Chondrocyte (in vitro differentiated cells): Measurements from ENCODE around the gene PPP1R16B. TPM values are rescaled to one million over a fixed set of nuclear protein-coding genes. Genes with fewer than 3 reads are reported as not detected.

Experiments
- DNase-seq: peaks from one replicate; pipeline ENCODE4 v3.0.0; 2021; ENCODE audit warnings: mixed read lengths, low spot score
- H3K27ac Mint-ChIP-seq: one replicate; pipeline ENCODE4 v1.8.0; 2021; ENCODE audit warnings: mild to moderate bottlenecking, moderate library complexity, mixed read lengths; ENCODE audit not compliant: unreplicated experiment
- H3K27me3 Mint-ChIP-seq: 2 replicates; pipeline ENCODE4 v1.8.0; 2021; ENCODE audit warnings: low read depth, mixed read lengths
- H3K36me3 Mint-ChIP-seq: 2 replicates; pipeline ENCODE4 v1.8.0; 2021; ENCODE audit warnings: low read depth, mixed read lengths
- H3K4me1 Mint-ChIP-seq: 2 replicates; pipeline ENCODE4 v1.8.0; 2021; ENCODE audit warnings: low read depth, mild to moderate bottlenecking, mixed read lengths
- H3K4me3 Mint-ChIP-seq: one replicate; pipeline ENCODE4 v1.8.0; 2021; ENCODE audit warnings: mild to moderate bottlenecking, moderate library complexity, mixed read lengths; ENCODE audit not compliant: unreplicated experiment
- H3K9me3 Mint-ChIP-seq: 2 replicates; pipeline ENCODE4 v1.8.0; 2021; ENCODE audit warnings: low read depth, mixed read lengths
- total RNA-seq: library from RNA; stranded (reverse); gene quantifications from 3 replicates; pipeline ENCODE4 v1.2.1, GENCODE V29; 2021
- TF ChIP-seq, protein P1 (sequence below): fragments of 200-600 bp; sonication (generic); IDR thresholded peaks from 2 replicates; pipeline ENCODE4 v1.5.0; 2021; ENCODE audit warnings: antibody characterized with exemption, mild to moderate bottlenecking, moderate library complexity

PPP1R16B gene
- total RNA-seq, 1 donor from 2014 or later: not detected

DNA sequence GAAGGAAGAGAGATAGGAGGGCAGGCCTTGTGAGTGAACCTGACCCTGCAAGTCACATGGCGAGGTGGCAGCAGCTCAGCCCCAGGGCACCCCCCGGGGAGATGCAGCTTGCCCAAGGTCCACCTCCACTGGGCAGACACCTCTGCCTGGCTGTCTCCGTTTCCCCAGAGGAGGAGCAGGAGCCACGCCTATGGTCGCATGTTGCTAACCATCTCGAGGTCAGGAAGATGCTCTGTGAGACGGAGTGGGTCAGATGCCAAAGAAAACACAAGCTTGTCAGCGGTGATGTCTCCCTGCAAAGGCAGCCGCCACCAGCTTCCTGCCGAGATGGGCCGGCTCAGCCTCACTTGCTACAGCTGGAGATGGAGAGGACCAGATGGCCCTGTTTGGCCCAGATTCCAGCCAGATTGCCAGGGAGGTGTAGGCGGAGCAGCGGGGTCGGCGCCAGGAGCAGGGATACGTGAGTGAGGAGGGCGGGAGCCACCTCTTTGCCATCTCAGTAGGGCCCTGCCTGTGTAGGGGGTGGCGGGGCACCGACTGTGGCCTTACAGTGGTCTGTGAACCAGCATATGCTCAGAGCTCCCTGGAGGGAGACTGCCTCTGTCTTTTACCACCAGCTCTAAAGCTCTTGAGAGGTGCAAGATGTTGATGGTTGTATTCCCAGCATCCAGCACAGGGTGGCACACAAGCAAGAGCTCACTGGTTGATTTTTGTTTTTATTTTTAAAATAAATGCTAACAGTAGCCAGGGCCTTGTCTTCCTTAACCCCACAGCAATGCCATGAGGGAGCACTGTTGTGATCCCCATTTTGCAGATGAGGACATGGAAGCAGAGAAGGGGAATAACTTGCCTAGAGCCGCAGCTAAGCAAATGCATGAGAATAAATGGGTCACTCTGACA lies 77.8 kb downstream of the PPP1R16B start:
- no peaks in the 10 kb centered on the region for H3K36me3 Mint-ChIP-seq
- no peaks in the 10 kb centered on the region for H3K9me3 Mint-ChIP-seq

DNA sequence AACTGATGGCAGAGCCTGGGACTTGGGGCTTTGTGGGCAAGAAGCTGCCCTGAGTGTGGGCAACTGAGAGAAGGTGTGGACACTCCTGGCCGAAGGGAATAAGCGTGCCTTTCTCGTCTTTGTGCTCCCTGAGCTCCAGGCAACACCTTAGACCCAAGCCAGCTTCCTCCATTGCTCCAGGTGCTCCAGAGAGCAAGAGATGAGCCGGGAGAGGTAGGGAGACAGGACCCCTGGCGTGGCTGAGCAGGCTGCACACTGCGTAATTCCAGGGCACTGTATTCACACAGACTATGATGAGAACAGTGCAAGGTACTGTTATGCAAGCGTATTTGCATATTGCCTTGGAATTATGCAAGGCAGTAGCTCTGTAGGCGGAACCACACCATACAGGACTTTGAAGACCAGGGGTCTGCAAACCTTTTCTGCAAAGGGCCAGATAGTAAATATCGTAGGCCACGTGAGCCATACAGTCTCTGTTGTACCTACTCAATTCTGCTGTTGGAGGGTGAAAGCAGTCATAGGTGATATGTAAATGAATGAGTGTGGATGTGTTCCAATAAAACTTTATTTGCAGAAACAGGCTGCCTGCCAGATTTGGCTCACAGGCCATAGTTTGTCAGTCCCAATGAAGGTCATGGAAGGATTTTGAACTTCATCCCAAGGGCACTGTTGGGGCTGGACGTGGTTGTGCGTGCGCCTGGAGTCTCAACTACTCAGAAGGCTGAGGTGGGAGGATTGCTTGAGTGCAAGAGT lies 78.7 kb downstream of the PPP1R16B start:
- H3K27me3 Mint-ChIP-seq: peaks cover 43% of the 10 kb centered on the region
- no peak overlapping the region for H3K27ac Mint-ChIP-seq
- no peaks in the 10 kb centered on the region for H3K9me3 Mint-ChIP-seq
- TF ChIP-seq, protein P1, sequence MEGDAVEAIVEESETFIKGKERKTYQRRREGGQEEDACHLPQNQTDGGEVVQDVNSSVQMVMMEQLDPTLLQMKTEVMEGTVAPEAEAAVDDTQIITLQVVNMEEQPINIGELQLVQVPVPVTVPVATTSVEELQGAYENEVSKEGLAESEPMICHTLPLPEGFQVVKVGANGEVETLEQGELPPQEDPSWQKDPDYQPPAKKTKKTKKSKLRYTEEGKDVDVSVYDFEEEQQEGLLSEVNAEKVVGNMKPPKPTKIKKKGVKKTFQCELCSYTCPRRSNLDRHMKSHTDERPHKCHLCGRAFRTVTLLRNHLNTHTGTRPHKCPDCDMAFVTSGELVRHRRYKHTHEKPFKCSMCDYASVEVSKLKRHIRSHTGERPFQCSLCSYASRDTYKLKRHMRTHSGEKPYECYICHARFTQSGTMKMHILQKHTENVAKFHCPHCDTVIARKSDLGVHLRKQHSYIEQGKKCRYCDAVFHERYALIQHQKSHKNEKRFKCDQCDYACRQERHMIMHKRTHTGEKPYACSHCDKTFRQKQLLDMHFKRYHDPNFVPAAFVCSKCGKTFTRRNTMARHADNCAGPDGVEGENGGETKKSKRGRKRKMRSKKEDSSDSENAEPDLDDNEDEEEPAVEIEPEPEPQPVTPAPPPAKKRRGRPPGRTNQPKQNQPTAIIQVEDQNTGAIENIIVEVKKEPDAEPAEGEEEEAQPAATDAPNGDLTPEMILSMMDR: no peak
- H3K4me3 Mint-ChIP-seq: no peak overlapping the region
- H3K36me3 Mint-ChIP-seq: no peaks in the 10 kb centered on the region
- DNase-seq: no peak
- peaks cover 3% of the 10 kb centered on the region for H3K4me1 Mint-ChIP-seq

More for the DNA sequence above, 77.8 kb downstream of the PPP1R16B start:
- Mint-ChIP-seq H3K27me3 (peaks cover 45% of the 10 kb centered on the region), H3K27ac (no peak overlapping the region), H3K4me3 (no peak overlapping the region), H3K4me1 (peaks cover 3% of the 10 kb centered on the region)
- TF ChIP-seq, protein P1: no peak
- no peak for DNase-seq

DNA sequence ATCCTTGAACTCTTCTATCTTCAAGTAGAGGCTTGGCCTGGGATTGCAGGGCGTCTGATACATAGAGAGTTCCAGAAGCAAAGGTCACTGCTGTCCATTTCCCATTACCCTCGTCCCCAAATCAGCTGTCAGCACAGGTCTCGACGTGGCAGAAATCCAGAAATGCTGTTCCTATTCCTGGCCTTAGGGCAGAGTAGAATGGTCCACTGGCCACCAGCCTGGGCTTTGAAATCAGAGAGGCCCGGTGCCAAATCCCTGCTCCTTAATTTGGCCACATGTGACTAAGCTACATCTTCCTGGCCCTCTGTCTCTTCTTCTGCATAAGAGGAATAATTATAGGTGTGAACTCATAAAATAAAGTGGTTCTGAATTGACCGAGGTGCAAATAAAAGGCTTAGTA lies 79.9 kb downstream of the PPP1R16B start:
- no peak overlapping the region for H3K27ac Mint-ChIP-seq
- H3K4me3 Mint-ChIP-seq: no peak overlapping the region
- no peaks in the 10 kb centered on the region for H3K36me3 Mint-ChIP-seq
- no peaks in the 10 kb centered on the region for H3K9me3 Mint-ChIP-seq
- no peak for DNase-seq
- H3K27me3 Mint-ChIP-seq: peaks cover 41% of the 10 kb centered on the region
- peaks cover 3% of the 10 kb centered on the region for H3K4me1 Mint-ChIP-seq
- TF ChIP-seq, protein P1: no peak

DNA sequence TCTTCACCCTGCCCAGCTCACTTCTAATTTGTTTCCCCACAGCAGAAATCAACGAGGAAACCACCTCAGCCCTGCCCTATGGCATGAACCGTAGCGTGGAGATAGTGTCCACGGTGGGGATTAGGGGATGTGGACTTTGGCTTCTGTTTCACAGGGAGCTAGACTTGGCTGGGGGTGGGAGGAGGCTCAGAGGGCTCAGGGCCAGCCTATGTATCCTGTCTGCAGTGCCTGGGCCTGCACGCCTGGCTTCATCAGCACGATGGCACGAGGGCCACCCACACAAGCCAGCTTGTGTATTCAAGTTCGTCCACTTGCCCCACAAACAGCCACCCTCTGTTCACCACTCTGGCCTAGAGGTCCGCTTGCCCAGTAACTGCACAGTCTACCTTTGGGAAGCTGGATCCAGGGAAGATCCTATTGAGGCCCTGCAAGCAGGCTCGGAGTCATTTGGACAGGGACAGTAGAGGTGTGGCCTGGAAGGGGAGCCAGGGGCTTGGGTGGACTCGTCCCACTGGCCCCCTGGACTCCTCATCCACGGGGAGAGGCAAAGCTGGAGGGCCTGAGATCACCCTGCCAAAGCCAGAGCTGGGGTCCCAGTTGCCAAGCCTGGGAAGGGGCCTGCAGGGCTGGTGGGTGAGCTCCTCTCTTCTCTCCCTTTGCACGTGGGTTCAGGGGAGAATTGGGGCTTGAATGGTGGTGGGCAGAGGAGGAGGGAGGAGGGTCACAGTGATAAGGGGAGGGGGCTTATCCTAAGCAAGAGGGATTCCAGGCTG lies 82.7 kb downstream of the PPP1R16B start:
- Mint-ChIP-seq H3K9me3 (no peaks in the 10 kb centered on the region), H3K4me1 (no peaks in the 10 kb centered on the region), H3K4me3 (no peak overlapping the region), H3K36me3 (no peaks in the 10 kb centered on the region), H3K27ac (no peak overlapping the region), H3K27me3 (peaks cover 26% of the 10 kb centered on the region)
- TF ChIP-seq, protein P1: no peak
- DNase-seq: no peak

DNA sequence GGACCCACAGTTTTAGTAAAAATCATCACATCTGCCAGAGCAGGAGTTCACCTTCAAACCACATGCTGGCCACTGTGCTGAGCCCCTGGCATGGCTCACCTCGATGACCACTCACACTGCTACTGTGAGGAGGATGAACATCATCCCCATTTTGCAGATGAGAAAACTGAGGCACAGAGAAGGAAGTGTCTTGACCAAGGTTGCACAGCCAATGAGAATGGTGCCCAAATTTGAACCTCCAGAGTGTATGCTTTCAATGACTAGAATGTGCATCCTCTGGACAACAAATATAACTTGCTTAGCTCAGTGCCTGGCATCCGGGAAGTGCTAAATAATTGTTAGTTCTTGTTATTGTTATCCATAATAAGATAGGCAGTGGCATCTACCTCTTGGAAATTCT lies 83.6 kb downstream of the PPP1R16B start:
- peaks cover 27% of the 10 kb centered on the region for H3K27me3 Mint-ChIP-seq
- no peaks in the 10 kb centered on the region for H3K9me3 Mint-ChIP-seq
- no peak overlapping the region for H3K4me3 Mint-ChIP-seq
- H3K4me1 Mint-ChIP-seq: peaks cover 2% of the 10 kb centered on the region
- DNase-seq: no peak
- TF ChIP-seq, protein P1: no peak
- no peaks in the 10 kb centered on the region for H3K36me3 Mint-ChIP-seq
- no peak overlapping the region for H3K27ac Mint-ChIP-seq
